ENCODE data around the gene CLDN8.

CLDN8 gene

DNA sequence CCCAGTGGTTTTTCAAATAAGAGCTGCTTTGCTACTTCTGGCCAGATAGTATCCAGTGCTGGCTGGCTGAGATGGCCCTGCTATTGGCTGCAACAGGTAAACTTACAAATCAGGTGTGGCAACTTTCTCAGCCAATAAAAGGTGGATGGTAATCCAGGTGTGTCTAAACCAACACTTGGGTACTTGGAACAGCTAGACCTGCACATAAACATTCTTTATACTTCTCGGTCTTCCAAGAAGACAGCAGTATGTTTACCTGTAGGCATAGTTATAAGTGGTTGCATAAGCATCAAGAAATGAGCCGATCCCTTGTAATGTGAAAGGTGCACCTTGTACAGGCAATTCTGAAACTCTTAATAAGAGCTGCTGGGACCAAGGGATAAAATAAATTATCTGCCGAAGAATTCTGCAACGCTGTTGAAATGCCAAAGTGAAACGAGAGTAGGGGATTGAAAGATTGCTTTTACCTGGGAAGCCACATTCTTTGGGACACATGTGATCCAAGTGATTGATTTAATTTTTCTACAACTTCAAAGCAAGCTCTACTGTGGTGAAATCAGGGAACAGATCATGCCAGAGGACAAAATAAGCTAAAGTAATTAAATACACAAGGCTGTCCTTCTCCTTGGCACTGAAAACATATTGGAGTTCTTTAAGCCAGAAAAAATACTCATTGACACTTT, at the start of gene CLDN8:
Gene CLDN8, minus strand, starts transcription at position 57 of the 683 bp plus-strand sequence. CDS start 172 bp downstream, outside the sequence.
- in situ Hi-C loops (cut with HindIII; ENCODE audit: low sequenced_read_pairs) = no loop called here

DNA sequence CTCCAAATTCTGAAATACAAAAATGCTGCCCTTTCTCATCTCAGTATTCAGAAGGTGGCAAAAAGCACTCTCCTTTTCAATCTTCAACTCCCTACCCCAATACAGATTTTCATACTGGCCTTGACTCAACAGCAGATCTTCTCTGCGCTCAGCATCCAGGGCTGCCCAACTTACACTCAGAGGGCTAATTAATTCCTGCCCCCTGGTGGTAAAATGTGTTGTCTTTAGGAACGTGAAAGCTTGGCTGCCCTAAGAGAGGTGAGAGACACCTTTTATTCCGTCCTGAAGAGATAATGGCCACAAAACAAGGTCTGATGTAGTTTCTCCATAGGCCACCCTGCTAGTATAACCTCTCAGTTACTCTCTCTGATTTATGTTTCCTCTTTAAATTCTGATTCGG, 41.9 kb upstream of the CLDN8 start:
- in situ Hi-C loops (cut with HindIII; ENCODE audit: low sequenced_read_pairs) = no loop called here

DNA sequence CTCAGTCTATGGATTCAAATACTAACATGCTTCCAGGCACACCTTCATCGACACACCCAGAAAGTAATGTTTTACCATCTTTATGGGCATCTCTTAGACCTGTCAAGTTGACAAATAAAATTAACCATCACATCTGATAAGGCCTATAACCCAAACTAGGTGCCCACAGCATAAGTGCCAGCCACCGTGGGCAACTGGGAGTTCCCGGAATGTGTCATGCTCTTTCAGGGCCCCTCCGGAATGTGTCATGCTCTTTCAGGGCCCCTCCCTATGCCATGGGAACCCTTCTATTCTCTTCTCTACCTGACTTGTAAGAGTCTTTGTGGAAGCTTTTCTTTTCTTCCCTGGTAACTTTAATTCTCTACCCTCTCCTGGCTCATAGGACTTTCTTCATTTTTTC, 40.2 kb upstream of the CLDN8 start:
- in situ Hi-C loops (cut with HindIII; ENCODE audit: low sequenced_read_pairs) = no loop called here

DNA sequence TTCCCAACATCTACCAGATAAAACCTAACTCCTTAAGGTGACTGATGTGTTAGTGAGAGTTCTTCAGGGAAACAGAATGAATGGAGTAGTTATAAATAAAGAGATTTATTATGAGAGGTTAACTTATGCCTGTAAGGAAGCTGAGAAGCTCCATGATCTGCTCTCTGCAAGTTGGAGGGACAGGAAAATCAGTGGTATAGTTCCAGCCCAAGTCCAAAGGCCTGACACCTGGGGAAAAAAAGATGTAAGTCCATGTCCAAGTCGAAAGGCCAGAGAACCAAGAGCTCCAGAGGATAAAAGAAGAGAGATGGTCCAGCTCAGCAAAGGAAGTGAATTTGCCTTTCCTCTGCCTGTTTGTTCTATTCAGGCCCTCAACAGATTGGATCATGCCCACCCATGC, 39.8 kb upstream of the CLDN8 start:
- in situ Hi-C loops (cut with HindIII; ENCODE audit: low sequenced_read_pairs) = no loop called here

DNA sequence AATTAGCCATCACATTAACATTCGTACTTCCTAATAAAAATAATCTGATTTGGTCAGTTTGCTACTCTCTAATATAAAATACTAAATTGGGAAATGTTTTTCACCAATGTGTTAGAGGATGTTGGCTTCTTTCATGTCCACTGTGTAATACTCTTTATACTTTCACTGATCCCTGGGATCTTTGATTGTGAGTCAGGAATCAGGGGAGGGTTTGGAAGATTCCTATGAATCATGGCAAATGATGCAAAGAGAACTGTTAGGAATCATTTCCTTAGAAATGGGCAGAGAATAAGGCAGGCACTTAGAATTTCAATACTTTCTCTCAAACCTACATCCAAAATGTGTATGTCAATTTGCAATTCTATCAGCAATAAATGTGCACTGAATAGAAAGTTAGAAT, 35.9 kb upstream of the CLDN8 start:
- in situ Hi-C loops (cut with HindIII; ENCODE audit: low sequenced_read_pairs) = no loop called here

DNA sequence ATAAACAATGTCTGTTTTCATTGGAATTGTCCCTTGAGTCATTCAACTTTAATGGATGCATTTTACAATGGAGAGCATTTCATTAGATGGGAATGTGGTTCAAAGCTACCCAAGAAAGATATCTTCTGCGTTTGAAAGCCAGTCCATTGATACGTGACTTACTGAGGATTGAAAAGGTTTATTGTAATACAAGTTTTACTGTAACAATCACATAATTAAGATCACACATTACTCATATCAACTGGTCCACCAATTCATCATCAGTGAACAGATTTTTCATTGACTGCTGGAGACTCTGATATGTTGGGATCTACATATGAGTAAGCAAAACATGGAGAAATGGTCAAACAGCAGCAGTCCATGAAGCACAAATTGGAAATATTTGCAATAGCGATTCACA, 34.0 kb upstream of the CLDN8 start:
- in situ Hi-C loops (cut with HindIII; ENCODE audit: low sequenced_read_pairs) = no loop called here

DNA sequence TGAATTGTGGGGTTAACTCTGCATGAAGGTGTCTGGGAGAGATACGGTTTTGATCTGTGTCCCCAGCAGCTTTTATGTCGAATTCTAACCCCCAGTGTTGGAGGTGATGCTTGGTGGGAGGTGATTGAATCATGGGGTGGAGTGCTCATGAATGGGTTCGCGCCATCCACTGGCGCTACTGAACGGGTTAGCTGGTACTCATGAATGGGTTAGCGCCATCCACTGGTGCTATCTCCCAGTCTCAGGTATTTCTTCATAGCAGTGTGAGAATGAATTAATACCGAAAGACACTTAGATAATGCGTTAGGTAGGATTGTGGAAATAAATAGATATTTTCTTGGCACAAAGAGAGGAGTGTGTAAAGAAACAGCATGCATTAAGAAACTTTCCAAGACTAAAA, 32.9 kb upstream of the CLDN8 start:
- in situ Hi-C loops (cut with HindIII; ENCODE audit: low sequenced_read_pairs) = no loop called here

DNA sequence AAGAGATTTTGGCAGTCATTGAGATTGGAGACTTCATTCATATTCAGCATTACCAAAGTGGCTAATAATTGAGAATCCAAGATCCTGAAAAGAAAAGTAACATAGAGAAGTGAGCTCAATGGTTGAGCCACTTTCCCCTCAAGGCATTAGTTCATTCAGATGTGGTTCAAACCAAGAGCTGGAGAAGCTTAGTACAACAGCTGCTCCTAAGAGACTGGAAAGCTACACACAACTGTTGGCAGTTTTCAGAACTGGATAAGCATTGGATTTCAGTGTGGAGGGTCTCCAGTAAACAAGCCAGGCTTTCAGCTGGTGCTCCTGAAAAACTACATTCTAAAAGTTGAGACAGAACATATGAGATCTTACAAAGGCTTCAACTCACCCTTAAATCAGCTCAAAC, 29.2 kb upstream of the CLDN8 start:
- in situ Hi-C loops (cut with HindIII; ENCODE audit: low sequenced_read_pairs) = no loop called here

DNA sequence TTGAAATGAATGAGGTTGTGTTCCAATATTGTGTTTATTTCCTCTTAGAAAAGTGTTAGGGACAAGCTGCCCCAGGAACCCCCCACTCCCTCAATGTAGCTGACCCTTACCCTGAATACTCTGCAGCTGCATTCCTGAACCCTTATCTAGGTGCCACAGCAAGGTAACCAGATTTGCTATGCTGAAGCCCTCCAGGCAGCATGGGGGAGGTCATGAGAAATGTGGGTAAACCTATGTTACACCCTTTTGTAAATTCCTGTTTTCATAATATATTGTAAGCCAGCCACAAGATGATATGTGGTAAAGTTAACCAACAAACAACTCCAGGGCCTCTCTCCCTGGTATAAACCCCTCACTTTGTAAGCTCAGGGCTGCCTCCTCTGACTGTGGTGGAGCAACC, 27.8 kb upstream of the CLDN8 start:
- in situ Hi-C loops (cut with HindIII; ENCODE audit: low sequenced_read_pairs) = no loop called here

DNA sequence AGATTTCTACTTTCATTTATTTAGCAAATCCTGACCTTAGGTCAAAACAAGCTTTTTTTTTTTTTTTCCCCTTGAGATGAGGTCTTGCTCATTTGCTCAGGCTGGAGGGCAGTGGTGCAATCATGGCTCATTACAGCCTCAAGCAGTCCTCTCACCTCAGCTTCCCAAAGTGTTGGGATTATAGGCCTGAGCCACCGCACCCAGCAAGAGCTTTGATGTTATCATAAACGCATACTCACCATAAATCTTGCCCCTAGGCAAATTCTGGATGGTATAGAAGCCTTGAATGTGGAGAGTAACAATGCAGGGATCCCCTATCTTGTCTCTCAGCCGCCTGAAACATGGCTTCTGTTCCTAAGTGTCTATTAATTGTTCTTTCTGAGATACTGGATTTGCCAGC, 24.8 kb upstream of the CLDN8 start:
- in situ Hi-C loops (cut with HindIII; ENCODE audit: low sequenced_read_pairs) = no loop called here

DNA sequence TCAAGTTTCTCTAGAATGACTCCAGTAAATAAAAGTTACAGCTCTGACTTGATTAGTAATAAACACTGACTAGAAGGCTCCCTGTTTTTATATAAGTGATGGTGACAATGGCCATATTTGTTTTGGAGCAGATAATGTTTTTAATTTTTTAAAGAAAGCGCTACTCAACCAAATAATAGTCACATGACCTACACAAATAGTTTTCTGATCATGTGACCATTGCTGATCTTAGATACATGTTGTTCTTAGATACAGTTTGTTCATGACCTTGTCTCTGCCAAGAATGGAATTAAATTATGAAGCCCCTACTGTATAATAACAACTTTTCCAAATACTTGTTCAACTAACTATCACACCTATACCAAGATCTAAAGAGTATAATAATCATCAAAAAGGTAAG, 22.3 kb upstream of the CLDN8 start:
- in situ Hi-C loops (cut with HindIII; ENCODE audit: low sequenced_read_pairs) = no loop called here

DNA sequence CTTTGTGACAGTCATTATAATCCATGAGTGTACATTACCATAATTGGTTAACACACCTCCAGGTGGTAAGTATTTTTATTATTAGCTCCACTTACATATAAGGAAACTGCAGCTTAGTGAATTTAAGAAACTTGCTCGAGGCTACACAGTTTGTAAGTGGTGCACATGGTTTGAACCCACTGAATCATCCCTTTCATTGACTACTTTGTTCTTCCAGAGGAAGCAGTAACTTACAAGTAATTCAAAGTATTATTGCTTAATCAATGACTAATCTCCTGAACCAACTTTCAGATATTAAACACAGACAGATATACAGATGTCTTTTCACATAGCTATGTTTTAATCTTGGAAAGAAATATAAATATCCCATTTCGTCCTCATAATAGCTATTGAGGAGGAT, 18.7 kb upstream of the CLDN8 start:
- in situ Hi-C loops (cut with HindIII; ENCODE audit: low sequenced_read_pairs) = no loop called here

DNA sequence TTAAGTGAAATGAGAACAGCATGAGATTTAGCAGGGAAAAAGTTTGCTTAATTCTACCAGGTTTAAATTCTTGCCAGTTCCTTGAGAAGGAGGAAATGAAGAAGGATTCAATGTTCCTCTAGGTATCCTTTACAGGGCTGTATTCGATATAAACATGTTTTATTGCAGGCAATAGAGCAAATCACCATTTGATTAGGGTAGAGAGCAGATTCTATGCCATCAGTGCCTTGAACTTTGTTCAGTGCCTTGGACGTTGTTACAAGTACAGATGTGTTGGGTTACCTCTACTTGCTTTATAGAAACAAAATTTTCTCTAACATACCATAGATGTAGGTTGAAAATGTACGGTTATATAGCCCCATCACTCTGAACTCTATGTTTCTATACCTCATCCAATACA, 18.2 kb upstream of the CLDN8 start:
- in situ Hi-C loops (cut with HindIII; ENCODE audit: low sequenced_read_pairs) = no loop called here

DNA sequence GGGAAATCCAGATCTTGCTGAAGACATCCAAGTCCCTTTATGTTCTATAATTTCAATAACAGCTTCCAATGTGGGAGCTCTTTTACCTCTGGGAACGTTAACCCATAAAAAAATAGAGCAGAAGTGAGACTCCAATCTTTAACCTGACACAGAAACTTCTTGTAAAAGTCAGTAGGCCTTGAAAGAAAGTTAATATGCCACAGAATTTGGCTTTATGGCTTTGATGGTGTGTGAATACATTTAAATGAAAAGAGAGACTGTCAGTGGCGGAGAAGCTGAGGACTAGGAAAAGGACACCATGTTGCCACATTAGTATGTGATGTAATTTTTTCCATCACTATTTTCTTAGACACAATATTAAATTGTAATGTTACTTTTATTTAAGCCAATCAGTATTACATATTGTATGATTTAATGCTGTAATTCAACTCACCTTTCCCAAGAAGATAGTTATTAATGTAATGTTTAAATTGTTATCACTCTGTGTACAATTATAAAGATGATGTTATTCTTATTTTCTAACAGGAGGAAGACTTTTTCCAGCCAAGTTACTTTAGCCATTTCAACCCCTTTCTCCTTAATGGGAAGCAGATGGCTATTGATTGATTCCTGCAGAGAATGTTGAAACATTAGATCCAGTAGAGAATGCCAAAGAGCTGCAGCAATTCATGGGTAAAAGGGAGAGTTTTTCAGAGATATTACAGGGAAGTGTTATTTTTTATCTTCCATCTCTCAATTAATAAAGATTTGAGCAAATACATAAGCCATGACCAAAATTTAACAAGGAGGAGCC, 17.5 kb upstream of the CLDN8 start:
- in situ Hi-C loops (cut with HindIII; ENCODE audit: low sequenced_read_pairs) = no loop called here

DNA sequence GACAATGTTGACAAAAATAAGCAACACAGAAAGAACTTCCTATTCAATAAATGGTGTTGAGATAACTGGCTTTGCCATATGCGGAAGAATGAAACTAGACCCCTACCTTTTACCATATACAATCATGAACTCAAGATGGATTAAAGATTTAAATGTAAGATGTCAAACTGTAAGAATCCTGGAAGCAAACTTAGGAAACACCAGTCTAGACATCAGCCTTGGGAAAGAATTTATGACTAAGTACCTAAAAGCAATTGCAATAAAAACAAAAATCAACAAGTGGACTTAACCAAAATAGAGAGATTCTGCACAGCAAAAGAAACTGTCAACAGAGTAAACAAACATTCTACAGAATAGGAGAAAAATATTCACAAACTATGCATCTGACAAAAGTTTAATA, 16.1 kb upstream of the CLDN8 start:
- in situ Hi-C loops (cut with HindIII; ENCODE audit: low sequenced_read_pairs) = no loop called here

DNA sequence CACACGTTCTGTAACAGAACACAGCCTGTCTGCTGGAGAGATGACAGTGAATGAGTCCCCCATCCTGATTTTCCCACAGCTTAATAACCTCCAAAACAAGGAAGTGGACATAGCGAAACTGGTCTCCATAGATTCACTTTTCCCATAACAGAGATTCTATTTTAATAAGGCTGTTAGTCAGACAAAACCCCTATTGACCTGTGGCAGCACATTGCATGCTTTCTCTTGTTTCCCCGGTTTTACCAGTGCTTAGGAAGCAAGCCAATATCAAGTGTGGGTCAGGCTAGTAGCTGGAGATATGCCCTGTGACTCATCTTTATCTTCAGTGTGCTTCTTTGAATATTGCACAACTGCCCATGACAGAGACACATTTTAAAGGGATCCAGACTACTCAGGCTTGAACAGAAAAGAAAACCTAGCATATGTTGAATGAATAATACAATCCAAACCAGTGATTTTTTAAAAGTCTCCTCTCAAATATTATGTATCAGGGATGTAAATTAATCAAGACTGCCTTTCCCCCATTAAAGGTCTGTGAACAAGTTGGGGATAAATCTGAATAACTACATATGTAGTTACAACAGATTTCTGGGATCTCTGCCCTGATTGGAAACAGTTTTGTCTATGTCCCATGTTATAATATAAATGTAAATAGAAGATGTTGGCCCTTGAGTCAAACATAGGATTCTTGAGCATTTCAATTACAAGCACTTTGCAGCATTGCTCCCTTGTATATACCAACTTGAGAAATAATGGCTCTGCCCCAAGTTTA, 11.9 kb upstream of the CLDN8 start:
- in situ Hi-C loops (cut with HindIII; ENCODE audit: low sequenced_read_pairs) = no loop called here

DNA sequence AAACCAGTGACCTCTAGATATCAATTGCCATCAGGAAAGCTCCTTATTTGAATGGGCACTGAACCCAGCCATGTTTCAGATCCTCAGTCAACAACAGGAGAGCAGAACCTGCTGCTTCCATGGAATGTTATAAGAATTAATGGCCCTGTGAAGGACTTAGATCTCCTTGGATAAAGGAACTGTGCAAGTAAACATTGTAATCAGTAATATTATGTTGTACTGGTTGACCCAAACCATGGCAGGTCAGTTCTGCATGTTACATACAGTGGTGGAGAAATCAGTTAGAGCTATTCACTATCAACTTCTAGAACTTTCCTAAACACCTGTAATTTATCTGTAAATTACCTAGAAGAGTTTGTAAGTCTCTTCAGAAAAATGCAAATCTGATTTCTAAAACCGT, 11.2 kb upstream of the CLDN8 start:
- in situ Hi-C loops (cut with HindIII; ENCODE audit: low sequenced_read_pairs) = no loop called here

DNA sequence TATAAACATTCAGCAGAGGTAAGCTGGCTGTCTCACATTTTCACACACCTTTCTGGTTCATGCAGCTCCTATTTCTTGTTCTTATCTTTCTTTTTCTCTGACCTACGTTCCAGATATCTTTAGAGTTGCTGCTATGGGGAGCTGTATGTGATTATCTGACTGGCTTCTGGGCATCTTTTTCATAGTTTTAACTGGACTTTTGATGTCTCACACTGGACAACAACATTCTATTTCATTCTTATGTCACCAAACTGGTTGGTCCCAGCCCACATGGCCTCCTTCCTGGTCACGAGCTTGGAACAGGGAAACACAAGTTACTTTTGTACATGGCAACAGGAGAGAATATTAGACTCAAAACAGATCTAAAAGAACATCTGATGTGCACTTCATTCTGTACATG, 7.7 kb upstream of the CLDN8 start:
- in situ Hi-C loops (cut with HindIII; ENCODE audit: low sequenced_read_pairs) = no loop called here

DNA sequence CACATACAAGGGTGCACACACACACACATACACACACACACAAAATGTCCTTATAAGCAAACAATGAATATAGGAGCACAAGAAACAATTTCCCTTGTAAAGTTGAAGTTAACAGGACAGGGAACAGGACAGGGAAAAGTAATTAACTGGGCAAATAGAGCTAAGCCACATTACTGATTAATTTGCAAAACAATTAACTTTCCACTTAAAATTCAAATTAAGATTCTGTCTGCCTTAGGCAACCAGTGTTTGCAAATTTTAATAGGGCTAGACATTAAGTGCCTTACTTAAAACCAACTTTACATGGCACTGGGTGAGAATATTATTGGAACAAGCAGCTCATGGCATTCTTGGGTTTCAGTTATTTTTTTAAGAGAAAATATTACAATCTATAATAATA, 6.8 kb upstream of the CLDN8 start:
- in situ Hi-C loops (cut with HindIII; ENCODE audit: low sequenced_read_pairs) = no loop called here

DNA sequence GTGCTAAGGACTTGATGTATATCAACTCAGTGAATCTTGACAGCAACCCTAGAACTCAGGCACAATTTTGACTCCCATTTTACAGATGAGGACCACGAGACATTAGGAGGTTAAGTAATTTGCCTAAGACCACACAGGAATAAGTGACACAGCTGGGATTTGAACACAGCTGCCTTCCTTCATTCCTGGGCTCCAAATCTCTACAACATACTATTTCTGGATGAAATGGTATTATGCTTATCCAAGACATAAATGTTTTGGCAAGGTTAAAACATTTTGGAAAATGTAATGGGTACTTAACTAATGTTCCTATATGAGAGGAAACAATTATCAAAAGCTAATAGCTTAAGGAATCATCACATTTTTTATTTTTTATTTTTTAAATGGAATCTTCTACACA, 4.8 kb downstream of the CLDN8 start:
- in situ Hi-C loops (cut with HindIII; ENCODE audit: low sequenced_read_pairs) = no loop called here

DNA sequence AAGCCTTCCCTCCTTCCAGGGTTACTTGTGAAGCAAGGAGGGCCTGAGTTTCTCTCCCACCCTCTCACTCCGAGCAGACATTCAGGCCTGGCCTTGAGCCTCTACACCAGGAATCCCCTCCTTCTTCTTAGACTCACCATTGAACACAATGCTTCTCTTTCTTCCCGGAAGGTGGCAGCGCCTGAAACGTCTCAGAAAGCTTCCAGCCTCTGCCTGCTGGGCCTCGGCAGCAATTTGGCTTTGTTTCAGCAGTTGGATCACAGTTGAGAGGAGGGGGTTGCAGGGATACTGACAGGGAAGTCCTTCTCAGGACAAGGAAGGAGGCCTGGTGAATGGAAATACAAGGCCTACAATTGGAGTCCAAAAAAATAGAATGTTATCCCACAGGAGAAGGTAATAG, 6.3 kb downstream of the CLDN8 start:
- in situ Hi-C loops (cut with HindIII; ENCODE audit: low sequenced_read_pairs) = no loop called here

DNA sequence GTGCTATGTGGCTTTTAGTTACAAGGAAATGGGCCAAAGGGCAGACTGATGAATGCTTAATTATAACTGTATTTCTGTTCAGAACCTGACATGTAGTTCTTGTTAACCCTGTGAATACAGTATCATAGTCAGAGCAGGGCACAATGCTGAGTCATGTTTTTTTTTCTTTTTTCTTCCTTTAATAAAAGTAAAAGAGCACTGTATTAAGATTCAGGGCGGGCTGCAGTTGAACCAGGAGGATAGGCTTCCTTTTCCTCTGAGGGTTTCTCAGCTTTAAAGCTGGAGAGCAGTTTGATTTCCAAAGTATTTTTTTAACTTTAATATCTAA, 8.7 kb downstream of the CLDN8 start:
- in situ Hi-C loops (cut with HindIII; ENCODE audit: low sequenced_read_pairs) = no loop called here

All from endothelial cell of hepatic sinusoid (primary cell).